GM12878 (cell line): ENCODE measurements around the gene HDAC9. TPM values are rescaled to one million over a fixed set of nuclear protein-coding genes. Genes with fewer than 3 reads are reported as not detected.

Experiments
- ATAC-seq: fragments of 200-7000 bp; cut with Tn5 transposase; 3 replicates; pipeline ENCODE4 v1.9.1; 2020; ENCODE audit warnings: mild to moderate bottlenecking, moderate library complexity
- BruUV-seq: library from RNA; stranded (reverse); fragments of 400-500 nt; replicated peaks from 2 replicates; lab custom pipeline; 2021; lab: Mats Ljungman, UMichigan
- CTCF ChIA-PET: fragments of 300-600 bp; sonication (Branson Sonifier 250); formaldehyde crosslinking; extraction: SDS; loops from one replicate; lab custom pipeline; 2021; ENCODE audit warnings: inconsistent platforms; lab: Yijun Ruan, JAX
- POLR2A ChIA-PET: fragments of 350-600 bp; formaldehyde crosslinking; extraction: SDS; loops from one replicate; lab custom pipeline; 2021; ENCODE audit warnings: inconsistent platforms; lab: Charles Lee
- RAD21 ChIA-PET: fragments of 300-600 bp; sonication (Branson Sonifier 250); formaldehyde crosslinking; loops from one replicate; lab custom pipeline; 2023; ENCODE audit warnings: antibody characterized with exemption; ENCODE audit not compliant: unreplicated experiment; lab: Charles Lee
- SMC1A ChIA-PET: fragments of 300-600 bp; sonication (Branson Sonifier 250); formaldehyde crosslinking; loops from one replicate; lab custom pipeline; 2023; ENCODE audit not compliant: unreplicated experiment, uncharacterized antibody; lab: Charles Lee
- DNase-seq: peaks from one replicate; pipeline ENCODE4 v3.0.0-alpha.2; 2011; ENCODE audit warnings: low read depth, low spot score
- FAIRE-seq: peaks from 3 replicates; lab custom pipeline; 2011; peaks lifted over from hg19 to GRCh38; lab: Jason Lieb, UNC
- H2AFZ ChIP-seq: 2 replicates; pipeline ENCODE4 v1.6.0; 2011; ENCODE audit warnings: low read depth, low read length, control low read depth; ENCODE audit not compliant: control insufficient read depth
- H3K27ac ChIP-seq: 2 replicates; pipeline ENCODE4 v1.5.1; 2011; ENCODE audit warnings: control low read depth; ENCODE audit not compliant: control insufficient read depth, insufficient read depth
- H3K27me3 ChIP-seq, 2 experiments: replicated peaks in 1 of 2; 2 replicates each; pipeline versions ENCODE4 v1.6.0 to v1.6.1; 2011; ENCODE audit warnings: low read length in 1 of 2; ENCODE audit not compliant: control insufficient read depth in 2 of 2, insufficient read depth in 2 of 2
- H3K36me3 ChIP-seq, 2 experiments: 2 replicates each; pipeline ENCODE4 v1.5.1; 2011; ENCODE audit warnings: low read length in 1 of 2; ENCODE audit not compliant: control insufficient read depth in 2 of 2, insufficient read depth in 2 of 2
- H3K4me1 ChIP-seq: 2 replicates; pipeline ENCODE4 v1.6.1; 2011; ENCODE audit warnings: mild to moderate bottlenecking, low read length, moderate library complexity, mixed read lengths; ENCODE audit not compliant: control insufficient read depth, insufficient read depth
- H3K4me2 ChIP-seq: 2 replicates; pipeline ENCODE4 v1.6.0; 2011; ENCODE audit warnings: control low read depth; ENCODE audit not compliant: control insufficient read depth, insufficient read depth
- H3K4me3 ChIP-seq: fragments of 200-600 bp; sonication (generic); 2 replicates; pipeline ENCODE4 v1.5.1; 2016
- H3K79me2 ChIP-seq: 2 replicates; pipeline ENCODE4 v1.6.0; 2011; ENCODE audit warnings: low read length; ENCODE audit not compliant: control insufficient read depth, insufficient read depth
- H3K9ac ChIP-seq: 2 replicates; pipeline ENCODE4 v1.8.0; 2011; ENCODE audit warnings: low read length, control low read depth, mixed read lengths; ENCODE audit not compliant: control insufficient read depth, insufficient read depth
- H3K9me3 ChIP-seq: replicated peaks from 3 replicates; pipeline ENCODE4 v1.5.1; 2011; ENCODE audit warnings: mild to moderate bottlenecking, low read length; ENCODE audit not compliant: control insufficient read depth, insufficient read depth
- H4K20me1 ChIP-seq: 2 replicates; pipeline ENCODE4 v1.6.0; 2011; ENCODE audit not compliant: control insufficient read depth, insufficient read depth
- BHLHE40 ChIP-seq, 2 experiments: fragments of 450-650 bp in 1 of 2; IDR thresholded peaks; 2 replicates each; pipeline ENCODE4 v1.6.1; 2011 to 2017; ENCODE audit warnings: low read depth in 2 of 2, borderline replicate concordance in 1 of 2, improper control_type of control experiment in 1 of 2, low read length in 1 of 2, mild to moderate bottlenecking in 1 of 2
- CEBPB ChIP-seq, 2 experiments: fragments of 150-350 bp in 1 of 2; IDR thresholded peaks; 2 replicates each; pipeline ENCODE4 v1.6.1; 2012 to 2014; ENCODE audit warnings: low read depth in 2 of 2, low read length in 2 of 2, borderline replicate concordance in 1 of 2, inconsistent platforms in 1 of 2
- DPF2 ChIP-seq: fragments of 450-650 bp; IDR thresholded peaks from 2 replicates; pipeline ENCODE4 v1.6.1; 2017; ENCODE audit warnings: mild to moderate bottlenecking
- JUND ChIP-seq: IDR thresholded peaks from 2 replicates; pipeline ENCODE4 v1.6.1; 2012; ENCODE audit warnings: low read depth, mild to moderate bottlenecking, low read length, improper control_type of control experiment, moderate library complexity
- NBN ChIP-seq: fragments of 450-650 bp; IDR thresholded peaks from 2 replicates; pipeline ENCODE4 v1.6.1; 2016
- NR2C2 ChIP-seq: IDR thresholded peaks from 2 replicates; pipeline ENCODE4 v1.6.1; 2011; ENCODE audit warnings: borderline replicate concordance, low read depth; ENCODE audit not compliant: control insufficient read depth, insufficient read length
- PML ChIP-seq: IDR thresholded peaks from 2 replicates; pipeline ENCODE4 v1.6.1; 2012; ENCODE audit warnings: low read length, inconsistent platforms
- POLR2AphosphoS2 ChIP-seq: IDR thresholded peaks from 2 replicates; pipeline ENCODE4 v1.6.1; 2011; ENCODE audit warnings: low read depth, mild to moderate bottlenecking, low read length, improper control_type of control experiment, moderate library complexity
- WGBS: methylation state at CpG from one replicate; pipeline ENCODE4 v1.1.6; 2016; ENCODE audit warnings: low lambda C conversion rate; ENCODE audit not compliant: insufficient replicate concordance, insufficient coverage; ENCODE audit errors: missing lambda C conversion rate; 5-methylcytosine and 5-hydroxymethylcytosine counted together
- in situ Hi-C: fragments of 300-500 bp; cut with MboI; formaldehyde crosslinking; loops from 9 replicates; pipeline ENCODE4 v1.14.3; 2018; ENCODE audit warnings: mixed read lengths
- intact Hi-C: fragments of 100-400 bp; cut with micrococcal nuclease; formaldehyde crosslinking; loops from one replicate; pipeline ENCODE4 v1.14.2; 2022; ENCODE audit not compliant: unreplicated experiment
- polyA plus RNA-seq, 11 experiments: library from polyadenylated mRNA; depleted of rRNA in 4 of 11; unstranded in 6 of 11; stranded (reverse) in 5 of 11; fragments of >200 nt; fragmentation: Nextera tagmentation in 4 of 11; fragmentation: Illumina TruSeq in 1 of 11; extraction: Ambion mirVana in 4 of 11; extraction: Trizol in 1 of 11; gene quantifications; 1 replicate in 1 of 11; 2 replicates in 10 of 11; pipeline versions ENCODE4 v1.2.1 to v1.2.3, GENCODE V29; 2011 to 2016; ENCODE audit warnings: inconsistent platforms in 2 of 11, missing spikeins in 2 of 11, low read depth in 1 of 11
- total RNA-seq, 4 experiments: library from RNA; depleted of rRNA in 3 of 4; stranded (reverse); fragments of >200 nt in 3 of 4; fragmentation: Illumina TruSeq in 1 of 4; extraction: Trizol in 1 of 4; gene quantifications; 2 replicates each; pipeline versions ENCODE4 v1.2.1 to v1.2.3, GENCODE V29; 2013 to 2021
- TF ChIP-seq, protein P1 (sequence below): fragments of 450-650 bp; formaldehyde crosslinking; IDR thresholded peaks from 2 replicates; pipeline ENCODE4 v1.5.0; 2022; ENCODE audit warnings: mild to moderate bottlenecking, missing genetic modification characterization

The HDAC9 gene
- total and polyA plus RNA-seq, 10 of the 15 experiments (the other 5 are each of a cell fraction or from before 2014, with no cell fraction given), result 0.73 to 12.8 (median 0.92) TPM

DNA sequence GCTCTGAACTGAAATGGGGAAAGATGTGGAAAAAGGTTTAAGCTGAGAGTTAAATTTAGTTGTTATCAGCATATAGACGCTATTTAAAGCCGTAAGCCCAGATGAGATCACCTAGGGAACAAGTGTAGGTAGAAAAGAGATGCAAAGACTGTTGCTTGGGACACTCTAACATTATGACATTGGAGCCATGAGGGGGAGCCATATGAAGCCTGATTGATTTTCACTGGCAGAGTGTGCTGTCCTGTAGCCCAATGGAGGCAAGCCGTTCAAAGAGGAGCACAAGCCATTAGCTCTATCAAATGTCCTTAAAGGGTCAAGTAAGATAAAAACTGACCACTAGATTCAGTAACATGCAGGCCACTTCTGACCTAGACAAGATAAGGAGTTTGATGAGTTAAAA lies 398.6 kb downstream of the HDAC9 start (continued):
- TF ChIP-seq POLR2AphosphoS2, result no peak
- TF ChIP-seq CEBPB (IDR thresholded peaks at IDR 0.05; ENCODE audit: borderline replicate concordance in 1 of 2, low read depth in 2 of 2, low read length in 2 of 2), result no peak
- TF ChIP-seq JUND, result no peak
- TF ChIP-seq NR2C2, result no peak
- no peak for TF ChIP-seq PML

- Histone ChIP-seq H3K4me3 (no peak overlapping the region), H3K9ac (no peak overlapping the region), H2AFZ (no peak overlapping the region), H3K27me3 (no peaks in the 10 kb centered on the region), H3K4me1 (no peaks in the 10 kb centered on the region), H3K36me3 (no peaks in the 10 kb centered on the region), H4K20me1 (no peaks in the 10 kb centered on the region), H3K79me2 (no peaks in the 10 kb centered on the region), H3K4me2 (no peak overlapping the region), H3K27ac (no peak overlapping the region), H3K9me3 (no peaks in the 10 kb centered on the region)
- ATAC-seq (no peak), DNase-seq (no peak), FAIRE-seq (no peak)
- intact Hi-C loops (no loop called here), in situ Hi-C loops (no loop called here)
- WGBS, result 22% methylated on average over 3 of the region's 3 CpGs
- ChIA-PET SMC1A (interaction anchor here (0.7 to 0.8 kb wide), 2 partner anchors 47 to 70 kb away, joined by 3 to 5 read pairs; no protein-coding TSS in a partner anchor), POLR2A (no interaction called here), CTCF (no interaction called here), RAD21 (no interaction called here)
- TF ChIP-seq, protein P1, sequence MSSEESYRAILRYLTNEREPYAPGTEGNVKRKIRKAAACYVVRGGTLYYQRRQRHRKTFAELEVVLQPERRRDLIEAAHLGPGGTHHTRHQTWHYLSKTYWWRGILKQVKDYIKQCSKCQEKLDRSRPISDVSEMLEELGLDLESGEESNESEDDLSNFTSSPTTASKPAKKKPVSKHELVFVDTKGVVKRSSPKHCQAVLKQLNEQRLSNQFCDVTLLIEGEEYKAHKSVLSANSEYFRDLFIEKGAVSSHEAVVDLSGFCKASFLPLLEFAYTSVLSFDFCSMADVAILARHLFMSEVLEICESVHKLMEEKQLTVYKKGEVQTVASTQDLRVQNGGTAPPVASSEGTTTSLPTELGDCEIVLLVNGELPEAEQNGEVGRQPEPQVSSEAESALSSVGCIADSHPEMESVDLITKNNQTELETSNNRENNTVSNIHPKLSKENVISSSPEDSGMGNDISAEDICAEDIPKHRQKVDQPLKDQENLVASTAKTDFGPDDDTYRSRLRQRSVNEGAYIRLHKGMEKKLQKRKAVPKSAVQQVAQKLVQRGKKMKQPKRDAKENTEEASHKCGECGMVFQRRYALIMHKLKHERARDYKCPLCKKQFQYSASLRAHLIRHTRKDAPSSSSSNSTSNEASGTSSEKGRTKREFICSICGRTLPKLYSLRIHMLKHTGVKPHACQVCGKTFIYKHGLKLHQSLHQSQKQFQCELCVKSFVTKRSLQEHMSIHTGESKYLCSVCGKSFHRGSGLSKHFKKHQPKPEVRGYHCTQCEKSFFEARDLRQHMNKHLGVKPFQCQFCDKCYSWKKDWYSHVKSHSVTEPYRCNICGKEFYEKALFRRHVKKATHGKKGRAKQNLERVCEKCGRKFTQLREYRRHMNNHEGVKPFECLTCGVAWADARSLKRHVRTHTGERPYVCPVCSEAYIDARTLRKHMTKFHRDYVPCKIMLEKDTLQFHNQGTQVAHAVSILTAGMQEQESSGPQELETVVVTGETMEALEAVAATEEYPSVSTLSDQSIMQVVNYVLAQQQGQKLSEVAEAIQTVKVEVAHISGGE (CRISPR knock-in tag), result no peak
- TF ChIP-seq NBN, result no peak
- no peak for TF ChIP-seq BHLHE40 (IDR thresholded peaks at IDR 0.05; ENCODE audit: borderline replicate concordance in 1 of 2, low read depth in 2 of 2, low read length in 1 of 2)
- no peak for TF ChIP-seq DPF2
- no TSS peak for BruUV-seq
Observed at GRCh38 chr7:18895456-18895855, 399.9 kb downstream of the HDAC9 start.
